ENCODE data around the gene FNIP2. TPM values are rescaled to one million over a fixed set of nuclear protein-coding genes. Genes with fewer than 3 reads are reported as not detected.
"Not testable (repeated sequence)": the region's sequence is repeated elsewhere in the genome, so short reads cannot be mapped to it uniquely, and the experiment has no call there.

The FNIP2 gene
- total RNA-seq, 1 experiment from 2014 or later = 10.3 TPM

- no peak for DNase-seq (ENCODE audit: low read depth)
Measured at GRCh38 chr4:158812543-158812942, 43.7 kb downstream of the FNIP2 start.

- no peak for DNase-seq (ENCODE audit: low read depth)
Measured at GRCh38 chr4:158813113-158813512, 44.3 kb downstream of the FNIP2 start.

- DNase-seq (ENCODE audit: low read depth) = no peak
Measured at GRCh38 chr4:158814207-158814606, 45.4 kb downstream of the FNIP2 start.

- DNase-seq (ENCODE audit: low read depth) = no peak
Measured at GRCh38 chr4:158814636-158815330, 46.0 kb downstream of the FNIP2 start.

- DNase-seq (ENCODE audit: low read depth) = no peak
Measured at GRCh38 chr4:158816955-158817354, 48.1 kb downstream of the FNIP2 start.

- no peak for DNase-seq (ENCODE audit: low read depth)
Measured at GRCh38 chr4:158817562-158818296, 48.9 kb downstream of the FNIP2 start.

- DNase-seq (ENCODE audit: low read depth) = no peak
Measured at GRCh38 chr4:158818560-158819140, 49.8 kb downstream of the FNIP2 start.

GRCh38 chr4:158819942-158820786 is 51.3 kb downstream of the FNIP2 start:
- DNase-seq (ENCODE audit: low read depth) = no peak

- no peak for DNase-seq (ENCODE audit: low read depth)
Measured at GRCh38 chr4:158821228-158821971, 52.6 kb downstream of the FNIP2 start.

GRCh38 chr4:158822348-158822747 is 53.5 kb downstream of the FNIP2 start:
- no peak for DNase-seq (ENCODE audit: low read depth)

GRCh38 chr4:158823461-158823873 is 54.6 kb downstream of the FNIP2 start:
- peak; percentile 11 for DNase-seq (ENCODE audit: low read depth)

GRCh38 chr4:158824425-158825274 is 55.8 kb downstream of the FNIP2 start:
- DNase-seq (ENCODE audit: low read depth) = no peak

- no peak for DNase-seq (ENCODE audit: low read depth)
Measured at GRCh38 chr4:158825433-158826036, 56.7 kb downstream of the FNIP2 start.

- DNase-seq (ENCODE audit: low read depth) = no peak
Measured at GRCh38 chr4:158826057-158826456, 57.2 kb downstream of the FNIP2 start.

- no peak for DNase-seq (ENCODE audit: low read depth)
Measured at GRCh38 chr4:158826882-158827281, 58.1 kb downstream of the FNIP2 start.

- no peak for DNase-seq (ENCODE audit: low read depth)
Measured at GRCh38 chr4:158827543-158827981, 58.7 kb downstream of the FNIP2 start.

GRCh38 chr4:158828151-158828550 is 59.3 kb downstream of the FNIP2 start:
- not testable (repeated sequence) for DNase-seq (ENCODE audit: low read depth)

- no peak for DNase-seq (ENCODE audit: low read depth)
Measured at GRCh38 chr4:158829254-158829653, 60.4 kb downstream of the FNIP2 start.

GRCh38 chr4:158833602-158834001 is 64.8 kb downstream of the FNIP2 start:
- DNase-seq (ENCODE audit: low read depth) = no peak

All from HT1080 (cell line).